Measurements from ENCODE around the gene MVB12B. TPM values are rescaled to one million over a fixed set of nuclear protein-coding genes. Genes with fewer than 3 reads are reported as not detected.
A peak's percentile ranks its signal among the peaks of the same experiment; 100 is the strongest.

MVB12B gene
- total RNA-seq, 1 experiment from 2014 or later, result 5.8 TPM

DNA sequence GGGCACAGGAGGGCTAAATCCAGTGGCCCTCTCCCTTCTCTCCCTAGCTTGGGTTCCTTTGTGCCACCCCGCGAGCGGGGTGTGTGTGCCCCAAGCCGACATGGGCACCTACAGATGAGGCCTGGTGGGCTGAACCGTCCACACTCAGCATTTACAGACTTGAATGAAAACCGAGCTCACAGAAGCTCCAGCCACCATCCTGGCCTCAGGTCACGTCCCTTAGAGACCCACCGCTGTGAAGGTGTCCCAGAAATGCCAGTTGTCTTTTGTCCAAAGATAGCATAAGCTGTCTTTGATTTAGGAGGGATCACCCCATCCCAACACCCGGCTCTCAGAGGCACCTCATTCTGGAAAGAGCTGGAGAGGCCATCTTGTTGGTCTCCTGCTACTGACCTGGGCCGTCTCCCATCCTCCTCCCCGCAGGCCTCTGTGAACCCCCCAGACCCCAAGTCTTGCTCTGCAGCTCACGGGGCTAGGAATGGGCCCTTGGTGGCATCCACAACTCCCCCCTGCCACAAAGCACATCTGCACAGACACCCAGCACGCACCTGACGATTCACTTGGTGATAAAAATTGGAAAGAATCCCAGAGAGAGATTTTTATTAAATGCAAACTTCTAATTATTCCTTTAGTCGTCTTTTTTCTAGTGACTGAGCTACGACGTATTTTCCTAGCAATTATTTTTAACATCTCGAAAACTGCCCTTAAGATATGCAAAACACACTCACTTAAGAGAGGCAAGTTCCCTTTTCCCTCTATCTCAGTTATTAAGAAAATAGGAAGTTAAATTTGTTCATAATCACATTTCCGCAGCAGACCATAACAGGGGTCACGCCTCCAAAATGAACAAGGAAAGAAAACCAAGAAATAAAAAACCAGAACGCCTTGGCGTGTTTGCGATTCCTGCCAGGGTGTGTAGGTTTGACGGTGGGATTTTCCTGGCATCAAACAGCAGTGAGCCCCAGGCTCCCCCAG, 206.6 kb downstream of the MVB12B start:
- H3K9me3 ChIP-seq (ENCODE audit: control insufficient read depth, low read depth, low read length), result no peaks in the 10 kb centered on the region
- DNase-seq, result no peak
- H4K8ac ChIP-seq (replicated peaks; ENCODE audit: insufficient read length, low read depth, low read length), result no peak overlapping the region
- no peaks in the 10 kb centered on the region; the same call in 1 of the 2 replicates for H3K27me3 ChIP-seq (ENCODE audit: insufficient read depth, low read length)
- no peaks in the 10 kb centered on the region for H3K36me3 Mint-ChIP-seq (ENCODE audit: insufficient read depth in 1 of 3, low read depth in 3 of 3)
- H3K4me3 Mint-ChIP-seq, result peak overlapping the region in 1 of 2 experiments; percentile 38; a peak in 1 of 5 replicates
- no peak overlapping the region for H4K5ac ChIP-seq (ENCODE audit: insufficient read length, low read depth, low read length)
- H3K56ac ChIP-seq (ENCODE audit: insufficient read length, low read depth, low read length), result no peak overlapping the region
- peaks cover 30% of the 10 kb centered on the region for H3K27me3 Mint-ChIP-seq (ENCODE audit: low read depth)
- H3K18ac ChIP-seq (ENCODE audit: insufficient read length, low read depth, low read length), result no peak overlapping the region
- H2BK15ac ChIP-seq (ENCODE audit: low read depth, low read length), result no peak overlapping the region
- H2BK12ac ChIP-seq (ENCODE audit: insufficient read length, low read depth, low read length), result no peak overlapping the region
- H3K27ac Mint-ChIP-seq, result peak overlapping the region in 1 of 3 experiments; percentile 36; a peak in 2 of 7 replicates
- peaks cover 64 to 81% of the 10 kb centered on the region in 2 experiments for H3K4me1 Mint-ChIP-seq
- no peaks in the 10 kb centered on the region for H3K23me2 ChIP-seq (ENCODE audit: insufficient read length, low read depth, low read length, poor library complexity, severe bottlenecking)
- H2BK120ac ChIP-seq (ENCODE audit: low read depth, low read length, poor library complexity, severe bottlenecking), result no peak overlapping the region
- H4K20me1 ChIP-seq (ENCODE audit: control insufficient read depth, insufficient read depth, insufficient read length), result no peaks in the 10 kb centered on the region
- no peaks in the 10 kb centered on the region; a peak in 1 of 5 replicates for H3K9me3 Mint-ChIP-seq
- H3K14ac ChIP-seq (ENCODE audit: insufficient read depth, low read length), result no peak overlapping the region; the same call in 1 of the 2 replicates
- H2AK5ac ChIP-seq (ENCODE audit: insufficient read length, low read length), result no peak overlapping the region
- no peak overlapping the region for H3T11ph ChIP-seq (ENCODE audit: low read length)
- H2BK5ac ChIP-seq (ENCODE audit: insufficient read length, low read length), result no peak overlapping the region
- H2AFZ ChIP-seq (ENCODE audit: low read length), result no peak overlapping the region
- H4K91ac ChIP-seq (ENCODE audit: insufficient read length, low read depth, low read length), result no peak overlapping the region
- H3K4me1 ChIP-seq (ENCODE audit: insufficient read depth, low read length), result peaks cover 3% of the 10 kb centered on the region; the same call in 1 of the 2 replicates
- TF ChIP-seq, protein P1, sequence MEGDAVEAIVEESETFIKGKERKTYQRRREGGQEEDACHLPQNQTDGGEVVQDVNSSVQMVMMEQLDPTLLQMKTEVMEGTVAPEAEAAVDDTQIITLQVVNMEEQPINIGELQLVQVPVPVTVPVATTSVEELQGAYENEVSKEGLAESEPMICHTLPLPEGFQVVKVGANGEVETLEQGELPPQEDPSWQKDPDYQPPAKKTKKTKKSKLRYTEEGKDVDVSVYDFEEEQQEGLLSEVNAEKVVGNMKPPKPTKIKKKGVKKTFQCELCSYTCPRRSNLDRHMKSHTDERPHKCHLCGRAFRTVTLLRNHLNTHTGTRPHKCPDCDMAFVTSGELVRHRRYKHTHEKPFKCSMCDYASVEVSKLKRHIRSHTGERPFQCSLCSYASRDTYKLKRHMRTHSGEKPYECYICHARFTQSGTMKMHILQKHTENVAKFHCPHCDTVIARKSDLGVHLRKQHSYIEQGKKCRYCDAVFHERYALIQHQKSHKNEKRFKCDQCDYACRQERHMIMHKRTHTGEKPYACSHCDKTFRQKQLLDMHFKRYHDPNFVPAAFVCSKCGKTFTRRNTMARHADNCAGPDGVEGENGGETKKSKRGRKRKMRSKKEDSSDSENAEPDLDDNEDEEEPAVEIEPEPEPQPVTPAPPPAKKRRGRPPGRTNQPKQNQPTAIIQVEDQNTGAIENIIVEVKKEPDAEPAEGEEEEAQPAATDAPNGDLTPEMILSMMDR (conservative IDR thresholded peaks at IDR 0.05), result no peak
- no peaks in the 10 kb centered on the region for H3K79me2 ChIP-seq (ENCODE audit: insufficient read depth, low read length)
- H2BK20ac ChIP-seq (ENCODE audit: low read depth, low read length, poor library complexity, severe bottlenecking), result no peak overlapping the region
- H3K4ac ChIP-seq (ENCODE audit: low read depth, low read length), result no peak overlapping the region
- no CpG with 5 or more reads among the region's 24 CpGs for WGBS (ENCODE audit: extremely low coverage, insufficient read length, low lambda C conversion rate)
- no peak overlapping the region for H3K9ac ChIP-seq (ENCODE audit: extremely low read depth, insufficient read length, low read length)
- no peak overlapping the region for H3K27ac ChIP-seq (ENCODE audit: insufficient read length, low read depth, low read length)
- H3K23ac ChIP-seq (ENCODE audit: insufficient read length, low read depth, low read length), result no peak overlapping the region
- no peaks in the 10 kb centered on the region for H3K79me1 ChIP-seq (ENCODE audit: insufficient read depth, low read depth, low read length, poor library complexity, severe bottlenecking)
- H3K4me2 ChIP-seq (ENCODE audit: insufficient read depth, insufficient read length, low read length), result no peak overlapping the region
